Fibroblast of upper back skin (primary cell): ENCODE data around the gene MTHFSD.

Source experiments
- DNase-seq: peaks from one replicate; pipeline ENCODE4 v3.0.0-alpha.2; 2013

The MTHFSD gene

DNA sequence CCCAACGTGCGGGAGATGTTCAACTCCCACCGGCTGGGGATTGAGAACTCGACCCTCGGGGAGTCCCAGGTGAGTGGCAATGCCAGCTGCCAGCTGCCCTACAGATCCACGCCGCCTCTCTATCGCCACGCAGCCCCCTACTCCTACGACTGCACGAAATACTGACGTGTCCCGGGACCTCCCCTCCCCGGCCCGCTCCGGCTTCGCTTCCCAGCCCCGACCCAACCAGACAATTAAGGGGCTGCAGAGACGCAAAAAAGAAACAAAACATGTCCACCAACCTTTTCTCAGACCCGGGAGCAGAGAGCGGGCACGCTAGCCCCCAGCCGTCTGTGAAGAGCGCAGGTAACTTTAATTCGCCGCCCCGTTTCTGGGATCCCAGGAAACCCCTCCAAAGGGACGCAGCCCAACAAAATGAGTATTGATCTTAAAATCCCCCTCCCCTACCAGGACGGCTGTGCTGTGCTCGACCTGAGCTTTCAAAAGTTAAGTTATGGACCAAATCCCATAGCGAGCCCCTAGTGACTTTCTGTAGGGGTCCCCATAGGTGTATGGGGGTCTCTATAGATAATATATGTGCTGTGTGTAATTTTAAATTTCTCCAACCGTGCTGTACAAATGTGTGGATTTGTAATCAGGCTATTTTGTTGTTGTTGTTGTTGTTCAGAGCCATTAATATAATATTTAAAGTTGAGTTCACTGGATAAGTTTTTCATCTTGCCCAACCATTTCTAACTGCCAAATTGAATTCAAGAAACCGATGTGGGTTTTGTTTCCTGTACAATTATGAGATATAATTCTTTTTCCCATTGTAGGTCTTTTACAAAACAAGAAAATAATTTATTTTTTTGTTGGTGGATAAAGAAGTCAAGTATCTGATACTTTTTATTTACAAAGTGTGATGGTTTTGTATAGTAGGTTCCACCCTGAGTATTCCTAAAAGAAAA lies 13.9 kb upstream of the MTHFSD start:
- DNase-seq = no peak

DNA sequence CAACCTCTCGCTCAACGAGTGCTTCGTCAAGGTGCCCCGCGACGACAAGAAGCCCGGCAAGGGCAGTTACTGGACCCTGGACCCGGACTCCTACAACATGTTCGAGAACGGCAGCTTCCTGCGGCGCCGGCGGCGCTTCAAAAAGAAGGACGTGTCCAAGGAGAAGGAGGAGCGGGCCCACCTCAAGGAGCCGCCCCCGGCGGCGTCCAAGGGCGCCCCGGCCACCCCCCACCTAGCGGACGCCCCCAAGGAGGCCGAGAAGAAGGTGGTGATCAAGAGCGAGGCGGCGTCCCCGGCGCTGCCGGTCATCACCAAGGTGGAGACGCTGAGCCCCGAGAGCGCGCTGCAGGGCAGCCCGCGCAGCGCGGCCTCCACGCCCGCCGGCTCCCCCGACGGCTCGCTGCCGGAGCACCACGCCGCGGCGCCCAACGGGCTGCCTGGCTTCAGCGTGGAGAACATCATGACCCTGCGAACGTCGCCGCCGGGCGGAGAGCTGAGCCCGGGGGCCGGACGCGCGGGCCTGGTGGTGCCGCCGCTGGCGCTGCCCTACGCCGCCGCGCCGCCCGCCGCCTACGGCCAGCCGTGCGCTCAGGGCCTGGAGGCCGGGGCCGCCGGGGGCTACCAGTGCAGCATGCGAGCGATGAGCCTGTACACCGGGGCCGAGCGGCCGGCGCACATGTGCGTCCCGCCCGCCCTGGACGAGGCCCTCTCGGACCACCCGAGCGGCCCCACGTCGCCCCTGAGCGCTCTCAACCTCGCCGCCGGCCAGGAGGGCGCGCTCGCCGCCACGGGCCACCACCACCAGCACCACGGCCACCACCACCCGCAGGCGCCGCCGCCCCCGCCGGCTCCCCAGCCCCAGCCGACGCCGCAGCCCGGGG lies 12.9 kb upstream of the MTHFSD start:
- no peak for DNase-seq

GRCh38 chr16:86566966-86567700 lies 12.1 kb upstream of the MTHFSD start:
- DNase-seq = peak; percentile 60

DNA sequence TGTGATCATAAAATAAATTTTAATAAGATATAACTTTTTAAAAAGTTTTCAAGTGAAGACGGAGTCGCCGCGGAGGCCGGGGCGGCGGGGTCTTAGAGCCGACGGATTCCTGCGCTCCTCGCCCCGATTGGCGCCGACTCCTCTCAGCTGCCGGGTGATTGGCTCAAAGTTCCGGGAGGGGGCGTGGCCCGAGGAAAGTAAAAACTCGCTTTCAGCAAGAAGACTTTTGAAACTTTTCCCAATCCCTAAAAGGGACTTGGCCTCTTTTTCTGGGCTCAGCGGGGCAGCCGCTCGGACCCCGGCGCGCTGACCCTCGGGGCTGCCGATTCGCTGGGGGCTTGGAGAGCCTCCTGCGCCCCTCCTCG lies 11.5 kb upstream of the MTHFSD start, which contains the start of gene FOXC2:
FOXC2 (plus strand) TSS at position 229 of the 365 bp plus-strand sequence. CDS start 507 bp downstream, outside the sequence.
- DNase-seq = peak; percentile 95

- no peak for DNase-seq
Measured at GRCh38 chr16:86565644-86566511, 10.8 kb upstream of the MTHFSD start.

DNA sequence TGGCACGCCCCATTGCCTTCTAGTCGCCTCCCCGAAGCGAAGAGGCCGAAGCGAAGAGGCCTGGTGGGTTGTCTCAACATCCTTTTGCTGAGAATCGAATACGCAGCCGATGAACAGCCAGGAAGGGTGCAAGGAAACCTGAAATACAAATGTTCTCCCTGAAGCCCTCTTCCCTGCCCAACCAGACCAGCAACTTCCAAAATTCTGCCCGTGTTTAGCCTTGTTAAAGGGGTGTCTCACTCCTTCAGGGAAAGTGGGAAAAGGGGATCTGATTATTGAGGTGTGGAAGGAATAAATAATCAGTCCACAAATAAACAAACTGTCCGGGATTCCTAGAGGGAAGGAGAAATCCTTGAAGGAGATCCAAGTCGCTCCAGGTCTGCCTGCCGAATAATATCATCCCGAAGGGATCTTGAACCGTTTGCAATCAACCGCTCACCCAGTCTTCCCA lies 10.2 kb upstream of the MTHFSD start:
- no peak for DNase-seq

- peak; percentile 87 for DNase-seq
Measured at GRCh38 chr16:86563469-86564345, 8.7 kb upstream of the MTHFSD start.

- DNase-seq = no peak
Measured at GRCh38 chr16:86562356-86562755, 7.3 kb upstream of the MTHFSD start.

DNA sequence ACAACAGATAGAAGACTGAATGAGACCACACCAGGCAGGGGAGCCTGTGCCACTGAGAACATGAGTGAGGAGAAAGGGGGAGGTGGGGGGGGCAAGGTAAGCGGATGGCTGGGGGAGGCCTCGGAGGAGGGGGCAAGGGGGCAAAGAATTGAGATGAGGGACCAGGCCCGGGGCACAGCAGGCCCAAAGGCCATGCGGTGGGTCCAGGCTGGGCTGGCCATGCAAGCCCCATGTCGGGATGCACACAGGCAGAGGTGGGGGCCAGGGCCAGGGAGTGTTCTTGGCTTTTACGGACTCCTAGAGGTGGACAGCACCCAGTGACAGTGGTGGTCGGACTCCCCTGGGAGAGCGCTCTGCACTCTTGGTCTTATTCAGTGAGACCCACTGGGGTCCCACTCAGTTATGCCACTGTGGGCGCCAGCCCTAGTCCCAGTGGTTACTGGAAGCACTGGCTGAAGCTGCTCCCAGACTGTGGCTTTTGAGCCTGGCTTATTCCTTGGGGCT lies 4.8 kb upstream of the MTHFSD start:
- DNase-seq = no peak

GRCh38 chr16:86558355-86559193 lies 3.5 kb upstream of the MTHFSD start:
- DNase-seq = no peak

DNA sequence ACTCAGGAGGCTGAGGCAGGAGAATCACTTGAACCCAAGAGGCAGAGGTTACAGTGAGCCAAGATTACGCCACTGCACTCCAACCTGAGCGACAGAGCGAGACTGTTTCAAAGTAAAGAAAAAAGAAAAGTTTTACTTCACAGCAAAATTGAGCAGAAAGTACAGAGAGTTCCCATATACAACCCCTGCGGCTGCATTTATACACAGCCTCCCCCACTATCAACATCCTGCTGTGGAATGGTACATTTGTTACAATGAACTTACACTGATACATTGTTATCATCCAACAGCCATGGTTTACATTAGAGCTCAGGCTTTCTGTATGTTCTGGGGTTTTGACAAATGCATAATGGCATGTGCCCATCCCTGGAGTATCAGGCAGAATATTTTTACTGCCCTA lies 2.6 kb upstream of the MTHFSD start:
- DNase-seq = no peak

DNA sequence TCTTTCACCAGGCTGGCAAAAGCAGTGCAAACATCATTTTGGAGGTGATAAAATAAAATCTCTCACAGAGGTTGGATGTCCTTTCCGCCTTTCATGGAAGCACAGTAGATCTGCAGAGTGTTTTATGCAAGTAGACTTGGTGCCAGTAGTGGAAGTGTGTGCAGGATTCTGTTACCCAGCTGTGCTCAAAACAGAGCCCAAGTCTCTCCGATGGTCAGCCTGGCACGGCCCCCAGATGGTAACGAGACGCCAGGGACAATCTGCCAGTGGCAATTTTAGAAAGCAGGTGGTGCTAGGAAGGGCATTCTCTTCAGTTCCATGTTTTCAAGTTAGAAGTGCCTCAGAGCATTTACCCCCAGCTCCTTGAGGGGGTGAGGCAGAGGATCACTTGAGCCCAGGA lies 1.5 kb upstream of the MTHFSD start:
- DNase-seq = no peak

DNA sequence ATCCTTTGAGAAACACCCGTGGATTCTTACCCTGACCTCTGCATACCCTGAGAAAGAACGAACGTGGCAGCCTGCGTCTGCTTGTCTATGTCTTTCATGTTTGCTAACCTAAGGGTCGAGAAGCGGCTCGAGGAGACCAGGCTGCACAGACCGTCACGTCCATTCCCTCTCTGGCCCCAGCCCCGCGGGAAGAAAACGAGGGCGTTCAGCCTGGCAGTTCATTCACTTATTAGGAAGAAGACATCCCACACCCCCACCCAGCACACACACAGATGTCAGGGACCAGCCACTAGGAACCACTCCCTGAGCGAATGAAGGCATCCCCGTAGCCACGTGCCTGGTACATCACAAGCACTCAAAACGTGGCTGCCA lies 655 bp upstream of the MTHFSD start:
- DNase-seq = no peak

DNA sequence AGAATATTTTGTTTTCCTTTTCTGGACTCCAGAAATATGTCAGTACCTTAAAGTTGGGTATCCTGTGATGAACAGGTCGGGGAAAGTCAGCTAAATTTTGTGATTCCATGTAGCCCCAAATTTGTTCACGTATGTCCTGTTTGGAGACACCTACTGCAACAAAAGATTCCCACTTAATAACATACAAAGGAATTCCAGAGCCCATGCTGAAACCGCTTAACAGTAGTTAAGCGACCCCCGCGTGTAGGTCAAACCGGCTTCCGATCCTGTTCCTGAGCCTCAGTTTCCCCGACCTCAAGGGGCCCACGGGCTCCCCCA lies 477 bp downstream of the MTHFSD start:
- no peak for DNase-seq

DNA sequence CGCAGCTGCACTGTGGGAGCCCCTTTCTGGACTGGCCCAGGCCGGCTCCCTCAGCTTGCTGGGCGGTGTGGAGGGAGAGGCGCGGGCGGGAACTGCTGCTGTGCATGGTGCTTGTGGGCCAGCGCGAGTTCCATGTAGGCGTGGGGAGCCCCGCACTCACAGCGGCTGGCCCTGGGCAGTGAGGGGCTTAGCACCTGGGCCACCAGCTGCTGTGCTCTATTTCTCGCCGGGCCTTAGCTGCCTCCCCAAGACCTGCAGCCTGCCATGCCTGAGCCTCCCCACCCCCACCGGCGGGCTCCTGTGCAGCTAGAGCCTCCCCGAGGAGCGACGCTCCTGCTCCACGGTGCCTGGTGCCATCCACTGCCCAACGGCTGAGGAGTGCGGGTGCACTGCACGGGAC lies 1.7 kb downstream of the MTHFSD start:
- DNase-seq = no peak

- no peak for DNase-seq
Measured at GRCh38 chr16:86550281-86550680, 4.8 kb downstream of the MTHFSD start.

DNA sequence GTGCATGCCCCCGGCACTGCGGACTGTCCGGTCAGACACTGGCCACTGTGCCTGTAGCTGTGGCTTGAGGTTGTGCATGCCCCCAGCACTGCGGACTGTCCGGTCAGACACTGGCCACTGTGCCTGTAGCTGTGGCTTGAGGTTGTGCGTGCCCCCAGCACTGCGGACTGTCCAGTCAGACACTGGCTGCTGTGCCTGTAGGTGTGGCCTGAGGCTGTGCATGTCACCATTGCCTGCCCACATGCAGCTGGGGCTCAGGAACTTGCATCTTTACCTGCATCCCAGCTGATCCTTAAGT lies 5.2 kb downstream of the MTHFSD start:
- DNase-seq = no peak

DNA sequence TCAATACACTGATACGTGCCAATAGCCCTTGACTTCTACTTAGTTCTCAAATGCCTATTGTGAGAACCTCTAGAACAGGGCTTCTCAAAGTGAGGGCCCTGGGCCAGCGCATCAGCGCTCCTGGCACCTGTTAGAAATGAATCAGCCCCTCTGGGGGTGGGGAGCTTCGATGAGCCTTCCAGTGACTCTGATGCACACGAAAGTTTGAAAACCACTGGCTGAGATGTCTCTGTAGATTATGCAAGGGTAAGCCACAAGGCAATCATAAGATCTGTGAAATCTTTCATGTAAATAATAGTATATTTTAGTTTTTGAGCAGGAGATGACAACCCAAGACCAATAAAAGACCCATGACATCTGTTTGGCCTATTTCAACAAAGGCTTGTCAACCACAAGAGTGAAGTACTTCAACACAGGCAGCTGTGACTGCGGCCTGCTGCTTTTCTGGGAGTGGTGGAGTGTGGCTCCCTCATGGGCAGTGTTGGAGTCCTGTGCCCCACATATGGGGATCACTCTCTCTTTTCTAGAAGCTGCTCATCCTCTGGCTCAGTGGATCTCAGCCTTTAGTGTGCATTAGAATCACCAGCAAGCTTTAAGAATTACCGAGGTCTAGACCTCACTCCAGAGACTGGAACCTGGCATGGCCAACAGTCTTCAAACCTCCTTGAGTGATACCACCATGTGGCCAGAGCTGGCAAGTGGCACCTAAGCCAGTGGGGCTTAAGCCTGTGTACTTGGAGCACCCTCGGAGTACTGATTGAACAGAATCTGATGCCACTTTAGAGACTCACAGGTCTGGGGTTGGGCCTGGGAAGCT lies 5.8 kb downstream of the MTHFSD start:
- no peak for DNase-seq

DNA sequence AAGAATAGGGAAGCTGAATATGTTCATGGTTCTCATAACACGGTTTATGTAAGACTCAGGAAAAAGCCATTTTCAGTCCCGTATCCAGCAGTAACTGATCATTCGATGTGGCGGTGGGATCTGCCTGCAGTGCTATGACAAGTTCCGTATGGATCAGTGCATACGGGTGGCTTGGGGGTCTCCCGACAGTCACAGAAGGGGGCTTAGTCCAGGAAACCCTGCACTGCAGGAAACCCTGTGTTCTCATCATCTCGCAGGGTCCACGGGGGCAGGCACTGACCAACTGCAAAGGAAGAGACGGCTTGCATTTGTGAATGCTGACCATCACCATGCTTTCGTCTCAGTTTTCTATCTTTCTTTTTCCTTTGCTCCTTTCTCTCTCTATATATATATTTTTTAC lies 7.7 kb downstream of the MTHFSD start:
- DNase-seq = no peak
